GM12878 (cell line): ENCODE results near the gene RHOF. TPM values are rescaled to one million over a fixed set of nuclear protein-coding genes. Genes with fewer than 3 reads are reported as not detected.

ENCODE experiments used
- ATAC-seq: fragments of 200-7000 bp; cut with Tn5 transposase; 3 replicates; pipeline ENCODE4 v1.9.1; 2020; ENCODE audit warnings: mild to moderate bottlenecking, moderate library complexity
- BruUV-seq: library from RNA; stranded (reverse); fragments of 400-500 nt; replicated peaks from 2 replicates; lab custom pipeline; 2021; lab: Mats Ljungman, UMichigan
- CTCF ChIA-PET: fragments of 300-600 bp; sonication (Branson Sonifier 250); formaldehyde crosslinking; extraction: SDS; loops from one replicate; lab custom pipeline; 2021; ENCODE audit warnings: inconsistent platforms; lab: Yijun Ruan, JAX
- POLR2A ChIA-PET: fragments of 350-600 bp; formaldehyde crosslinking; extraction: SDS; loops from one replicate; lab custom pipeline; 2021; ENCODE audit warnings: inconsistent platforms; lab: Charles Lee
- RAD21 ChIA-PET: fragments of 300-600 bp; sonication (Branson Sonifier 250); formaldehyde crosslinking; loops from one replicate; lab custom pipeline; 2023; ENCODE audit warnings: antibody characterized with exemption; ENCODE audit not compliant: unreplicated experiment; lab: Charles Lee
- SMC1A ChIA-PET: fragments of 300-600 bp; sonication (Branson Sonifier 250); formaldehyde crosslinking; loops from one replicate; lab custom pipeline; 2023; ENCODE audit not compliant: unreplicated experiment, uncharacterized antibody; lab: Charles Lee
- DNase-seq: peaks from one replicate; pipeline ENCODE4 v3.0.0-alpha.2; 2011; ENCODE audit warnings: low read depth, low spot score
- FAIRE-seq: peaks from 3 replicates; lab custom pipeline; 2011; peaks lifted over from hg19 to GRCh38; lab: Jason Lieb, UNC
- H2AFZ ChIP-seq: 2 replicates; pipeline ENCODE4 v1.6.0; 2011; ENCODE audit warnings: low read depth, low read length, control low read depth; ENCODE audit not compliant: control insufficient read depth
- H3K27ac ChIP-seq: 2 replicates; pipeline ENCODE4 v1.5.1; 2011; ENCODE audit warnings: control low read depth; ENCODE audit not compliant: control insufficient read depth, insufficient read depth
- H3K27me3 ChIP-seq, 2 experiments: replicated peaks in 1 of 2; 2 replicates each; pipeline versions ENCODE4 v1.6.0 to v1.6.1; 2011; ENCODE audit warnings: low read length in 1 of 2; ENCODE audit not compliant: control insufficient read depth in 2 of 2, insufficient read depth in 2 of 2
- H3K36me3 ChIP-seq, 2 experiments: 2 replicates each; pipeline ENCODE4 v1.5.1; 2011; ENCODE audit warnings: low read length in 1 of 2; ENCODE audit not compliant: control insufficient read depth in 2 of 2, insufficient read depth in 2 of 2
- H3K4me1 ChIP-seq: 2 replicates; pipeline ENCODE4 v1.6.1; 2011; ENCODE audit warnings: mild to moderate bottlenecking, low read length, moderate library complexity, mixed read lengths; ENCODE audit not compliant: control insufficient read depth, insufficient read depth
- H3K4me2 ChIP-seq: 2 replicates; pipeline ENCODE4 v1.6.0; 2011; ENCODE audit warnings: control low read depth; ENCODE audit not compliant: control insufficient read depth, insufficient read depth
- H3K4me3 ChIP-seq: fragments of 200-600 bp; sonication (generic); 2 replicates; pipeline ENCODE4 v1.5.1; 2016
- H3K79me2 ChIP-seq: 2 replicates; pipeline ENCODE4 v1.6.0; 2011; ENCODE audit warnings: low read length; ENCODE audit not compliant: control insufficient read depth, insufficient read depth
- H3K9ac ChIP-seq: 2 replicates; pipeline ENCODE4 v1.8.0; 2011; ENCODE audit warnings: low read length, control low read depth, mixed read lengths; ENCODE audit not compliant: control insufficient read depth, insufficient read depth
- H3K9me3 ChIP-seq: replicated peaks from 3 replicates; pipeline ENCODE4 v1.5.1; 2011; ENCODE audit warnings: mild to moderate bottlenecking, low read length; ENCODE audit not compliant: control insufficient read depth, insufficient read depth
- H4K20me1 ChIP-seq: 2 replicates; pipeline ENCODE4 v1.6.0; 2011; ENCODE audit not compliant: control insufficient read depth, insufficient read depth
- ATF3 ChIP-seq: IDR thresholded peaks from 2 replicates; pipeline ENCODE4 v1.6.1; 2011; ENCODE audit warnings: low read depth, mild to moderate bottlenecking, low read length, moderate library complexity, borderline replicate concordance; ENCODE audit errors: extremely low read depth
- CBFB ChIP-seq: IDR thresholded peaks from 2 replicates; pipeline ENCODE4 v1.6.1; 2016; ENCODE audit warnings: antibody characterized with exemption, low read depth
- CBX3 ChIP-seq: fragments of 200-600 bp; sonication (generic); IDR thresholded peaks from 2 replicates; pipeline ENCODE4 v1.6.1; 2016; ENCODE audit warnings: low read depth, borderline replicate concordance
- CEBPB ChIP-seq, 2 experiments: fragments of 150-350 bp in 1 of 2; IDR thresholded peaks; 2 replicates each; pipeline ENCODE4 v1.6.1; 2012 to 2014; ENCODE audit warnings: low read depth in 2 of 2, low read length in 2 of 2, borderline replicate concordance in 1 of 2, inconsistent platforms in 1 of 2
- DPF2 ChIP-seq: fragments of 450-650 bp; IDR thresholded peaks from 2 replicates; pipeline ENCODE4 v1.6.1; 2017; ENCODE audit warnings: mild to moderate bottlenecking
- EP300 ChIP-seq, 2 experiments: fragments of 150-350 bp in 1 of 2; IDR thresholded peaks; 2 replicates each; pipeline ENCODE4 v1.6.1; 2011 to 2012; ENCODE audit warnings: low read depth in 2 of 2, low read length in 2 of 2, borderline replicate concordance in 1 of 2, improper control_type of control experiment in 1 of 2, inconsistent platforms in 1 of 2; ENCODE audit not compliant: control insufficient read depth in 1 of 2
- HDAC6 ChIP-seq: fragments of 200-600 bp; sonication (generic); IDR thresholded peaks from one replicate; pipeline ENCODE4 v1.8.0; 2017; ENCODE audit warnings: antibody characterized with exemption; ENCODE audit not compliant: unreplicated experiment
- KAT2A ChIP-seq: conservative IDR thresholded peaks from 2 replicates; pipeline ENCODE4 v1.6.1; 2011; ENCODE audit warnings: low read depth, low read length; ENCODE audit not compliant: control insufficient read depth
- MYC ChIP-seq: IDR thresholded peaks from 2 replicates; pipeline ENCODE4 v1.6.1; 2011; ENCODE audit warnings: mild to moderate bottlenecking, low read length, moderate library complexity, inconsistent platforms; ENCODE audit not compliant: insufficient read depth, insufficient replicate concordance, insufficient read length, severe bottlenecking
- RFX5 ChIP-seq: IDR thresholded peaks from 2 replicates; pipeline ENCODE4 v1.6.1; 2011; ENCODE audit warnings: low read depth, low read length, improper control_type of control experiment
- SPI1 ChIP-seq: IDR thresholded peaks from 2 replicates; pipeline ENCODE4 v1.6.1; 2011; ENCODE audit warnings: low read depth, mild to moderate bottlenecking, low read length, moderate library complexity, borderline replicate concordance; ENCODE audit not compliant: insufficient read depth
- STAT1 ChIP-seq: fragments of 450-650 bp; conservative IDR thresholded peaks from 2 replicates; pipeline ENCODE4 v1.6.1; 2014; ENCODE audit warnings: antibody characterized with exemption, mild to moderate bottlenecking
- ZNF24 ChIP-seq: fragments of 450-650 bp; IDR thresholded peaks from 2 replicates; pipeline ENCODE4 v1.6.1; 2017; ENCODE audit warnings: antibody characterized with exemption, mild to moderate bottlenecking
- ZSCAN29 ChIP-seq: fragments of 450-650 bp; IDR thresholded peaks from 2 replicates; pipeline ENCODE4 v1.6.1; 2017; ENCODE audit warnings: mild to moderate bottlenecking, moderate library complexity
- WGBS: methylation state at CpG from one replicate; pipeline ENCODE4 v1.1.6; 2016; ENCODE audit warnings: low lambda C conversion rate; ENCODE audit not compliant: insufficient replicate concordance, insufficient coverage; ENCODE audit errors: missing lambda C conversion rate; 5-methylcytosine and 5-hydroxymethylcytosine counted together
- in situ Hi-C: fragments of 300-500 bp; cut with MboI; formaldehyde crosslinking; loops from 9 replicates; pipeline ENCODE4 v1.14.3; 2018; ENCODE audit warnings: mixed read lengths
- intact Hi-C: fragments of 100-400 bp; cut with micrococcal nuclease; formaldehyde crosslinking; loops from one replicate; pipeline ENCODE4 v1.14.2; 2022; ENCODE audit not compliant: unreplicated experiment
- polyA plus RNA-seq, 11 experiments: library from polyadenylated mRNA; depleted of rRNA in 4 of 11; unstranded in 6 of 11; stranded (reverse) in 5 of 11; fragments of >200 nt; fragmentation: Nextera tagmentation in 4 of 11; fragmentation: Illumina TruSeq in 1 of 11; extraction: Ambion mirVana in 4 of 11; extraction: Trizol in 1 of 11; gene quantifications; 1 replicate in 1 of 11; 2 replicates in 10 of 11; pipeline versions ENCODE4 v1.2.1 to v1.2.3, GENCODE V29; 2011 to 2016; ENCODE audit warnings: inconsistent platforms in 2 of 11, missing spikeins in 2 of 11, low read depth in 1 of 11
- total RNA-seq, 4 experiments: library from RNA; depleted of rRNA in 3 of 4; stranded (reverse); fragments of >200 nt in 3 of 4; fragmentation: Illumina TruSeq in 1 of 4; extraction: Trizol in 1 of 4; gene quantifications; 2 replicates each; pipeline versions ENCODE4 v1.2.1 to v1.2.3, GENCODE V29; 2013 to 2021
- TF ChIP-seq, protein P1 (sequence below): fragments of 450-650 bp; IDR thresholded peaks from 2 replicates; pipeline ENCODE4 v1.6.1; 2016; ENCODE audit warnings: mild to moderate bottlenecking, moderate library complexity, borderline replicate concordance
- TF ChIP-seq, protein P2 (sequence below): IDR thresholded peaks from 2 replicates; pipeline ENCODE4 v1.6.1; 2011; ENCODE audit warnings: low read depth, low read length, improper control_type of control experiment, borderline replicate concordance

Gene RHOF
- total and polyA plus RNA-seq, 10 of the 15 experiments (the other 5 are each of a cell fraction or from before 2014, with no cell fraction given), result 6.1 to 78.7 (median 39.7) TPM

DNA sequence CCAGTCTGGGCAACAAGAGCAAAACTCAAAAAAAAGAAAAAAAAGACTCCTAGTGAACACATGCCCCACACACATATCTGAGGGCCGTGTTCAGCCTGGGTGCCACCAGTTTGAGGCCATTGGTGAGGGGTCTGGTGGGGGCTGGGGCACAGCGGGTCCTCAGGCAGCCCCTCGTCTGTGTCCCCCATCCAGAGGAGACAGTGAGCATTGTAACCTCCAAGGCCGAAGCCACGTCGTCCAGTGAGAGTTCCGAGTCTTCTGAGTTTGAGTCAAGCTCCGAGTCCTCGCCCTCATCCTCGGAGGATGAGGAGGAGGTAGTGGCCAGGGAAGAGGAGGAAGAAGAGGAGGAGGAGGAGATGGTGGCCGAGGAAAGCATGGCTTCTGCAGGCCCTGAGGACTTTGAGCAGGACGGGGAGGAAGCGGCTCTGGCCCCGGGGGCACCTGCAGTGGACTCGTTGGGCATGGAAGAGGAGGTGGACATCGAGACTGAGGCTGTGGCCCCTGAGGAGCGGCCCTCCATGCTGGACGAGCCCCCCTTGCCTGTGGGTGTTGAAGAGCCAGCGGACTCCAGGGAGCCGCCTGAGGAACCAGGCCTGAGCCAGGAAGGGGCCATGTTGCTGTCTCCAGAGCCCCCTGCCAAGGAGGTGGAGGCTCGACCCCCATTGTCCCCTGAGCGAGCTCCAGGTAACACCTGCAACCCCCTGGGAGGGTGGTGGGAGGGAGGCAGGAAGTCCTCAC lies 25.9 kb upstream of the RHOF start:
- Histone ChIP-seq H3K9me3 (no peaks in the 10 kb centered on the region), H3K36me3 (peaks cover 29 to 32% of the 10 kb centered on the region in 2 experiments; a peak in 3 of 4 replicates), H3K4me2 (no peak overlapping the region), H3K27me3 (no peaks in the 10 kb centered on the region), H2AFZ (no peak overlapping the region), H3K9ac (no peak overlapping the region), H4K20me1 (no peaks in the 10 kb centered on the region; the same call in 1 of the 2 replicates), H3K79me2 (no peaks in the 10 kb centered on the region), H3K4me3 (no peak overlapping the region), H3K27ac (no peak overlapping the region), H3K4me1 (no peaks in the 10 kb centered on the region)
- CTCF ChIA-PET, result no interaction called here
- RAD21 ChIA-PET, result no interaction called here
- DNase-seq, result no peak
- no peak for ATAC-seq
- in situ Hi-C loops, result no loop called here
- BruUV-seq, result no TSS peak
- no peak for FAIRE-seq
- intact Hi-C loops, result no loop called here
- SMC1A ChIA-PET, result no interaction called here
- POLR2A ChIA-PET, result no interaction called here
- WGBS, result 86% methylated on average over 18 of the region's 22 CpGs
- TF ChIP-seq MYC, result no peak
- TF ChIP-seq CEBPB (IDR thresholded peaks at IDR 0.05; ENCODE audit: borderline replicate concordance in 1 of 2, low read depth in 2 of 2, low read length in 2 of 2), result no peak
- no peak for TF ChIP-seq DPF2
- no peak for TF ChIP-seq ATF3
- TF ChIP-seq, protein P1, sequence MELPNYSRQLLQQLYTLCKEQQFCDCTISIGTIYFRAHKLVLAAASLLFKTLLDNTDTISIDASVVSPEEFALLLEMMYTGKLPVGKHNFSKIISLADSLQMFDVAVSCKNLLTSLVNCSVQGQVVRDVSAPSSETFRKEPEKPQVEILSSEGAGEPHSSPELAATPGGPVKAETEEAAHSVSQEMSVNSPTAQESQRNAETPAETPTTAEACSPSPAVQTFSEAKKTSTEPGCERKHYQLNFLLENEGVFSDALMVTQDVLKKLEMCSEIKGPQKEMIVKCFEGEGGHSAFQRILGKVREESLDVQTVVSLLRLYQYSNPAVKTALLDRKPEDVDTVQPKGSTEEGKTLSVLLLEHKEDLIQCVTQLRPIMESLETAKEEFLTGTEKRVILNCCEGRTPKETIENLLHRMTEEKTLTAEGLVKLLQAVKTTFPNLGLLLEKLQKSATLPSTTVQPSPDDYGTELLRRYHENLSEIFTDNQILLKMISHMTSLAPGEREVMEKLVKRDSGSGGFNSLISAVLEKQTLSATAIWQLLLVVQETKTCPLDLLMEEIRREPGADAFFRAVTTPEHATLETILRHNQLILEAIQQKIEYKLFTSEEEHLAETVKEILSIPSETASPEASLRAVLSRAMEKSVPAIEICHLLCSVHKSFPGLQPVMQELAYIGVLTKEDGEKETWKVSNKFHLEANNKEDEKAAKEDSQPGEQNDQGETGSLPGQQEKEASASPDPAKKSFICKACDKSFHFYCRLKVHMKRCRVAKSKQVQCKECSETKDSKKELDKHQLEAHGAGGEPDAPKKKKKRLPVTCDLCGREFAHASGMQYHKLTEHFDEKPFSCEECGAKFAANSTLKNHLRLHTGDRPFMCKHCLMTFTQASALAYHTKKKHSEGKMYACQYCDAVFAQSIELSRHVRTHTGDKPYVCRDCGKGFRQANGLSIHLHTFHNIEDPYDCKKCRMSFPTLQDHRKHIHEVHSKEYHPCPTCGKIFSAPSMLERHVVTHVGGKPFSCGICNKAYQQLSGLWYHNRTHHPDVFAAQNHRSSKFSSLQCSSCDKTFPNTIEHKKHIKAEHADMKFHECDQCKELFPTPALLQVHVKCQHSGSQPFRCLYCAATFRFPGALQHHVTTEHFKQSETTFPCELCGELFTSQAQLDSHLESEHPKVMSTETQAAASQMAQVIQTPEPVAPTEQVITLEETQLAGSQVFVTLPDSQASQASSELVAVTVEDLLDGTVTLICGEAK, result no peak
- TF ChIP-seq SPI1, result no peak
- no peak for TF ChIP-seq EP300 (IDR thresholded peaks at IDR 0.05; ENCODE audit: borderline replicate concordance in 1 of 2, control insufficient read depth in 1 of 2, low read depth in 2 of 2, low read length in 2 of 2)
- TF ChIP-seq CBX3, result no peak
- TF ChIP-seq RFX5, result no peak
- TF ChIP-seq ZSCAN29, result no peak
- no peak for TF ChIP-seq HDAC6
- TF ChIP-seq KAT2A, result no peak
- TF ChIP-seq CBFB, result no peak
- no peak for TF ChIP-seq STAT1
- TF ChIP-seq, protein P2, sequence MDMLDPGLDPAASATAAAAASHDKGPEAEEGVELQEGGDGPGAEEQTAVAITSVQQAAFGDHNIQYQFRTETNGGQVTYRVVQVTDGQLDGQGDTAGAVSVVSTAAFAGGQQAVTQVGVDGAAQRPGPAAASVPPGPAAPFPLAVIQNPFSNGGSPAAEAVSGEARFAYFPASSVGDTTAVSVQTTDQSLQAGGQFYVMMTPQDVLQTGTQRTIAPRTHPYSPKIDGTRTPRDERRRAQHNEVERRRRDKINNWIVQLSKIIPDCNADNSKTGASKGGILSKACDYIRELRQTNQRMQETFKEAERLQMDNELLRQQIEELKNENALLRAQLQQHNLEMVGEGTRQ, result no peak
- no peak for TF ChIP-seq ZNF24
